ENCODE measurements around the gene NT5DC2.

NT5DC2 gene

GRCh38 chr3:52487788-52488691 is 45.6 kb downstream of the NT5DC2 start:
- DNase-seq, result no peak

GRCh38 chr3:52487050-52487787 is 46.4 kb downstream of the NT5DC2 start:
- no peak for DNase-seq

- no peak for DNase-seq
Observed at GRCh38 chr3:52484680-52485461, 48.8 kb downstream of the NT5DC2 start.

- no peak for DNase-seq
Observed at GRCh38 chr3:52483577-52484381, 49.9 kb downstream of the NT5DC2 start.

GRCh38 chr3:52483081-52483480 is 50.6 kb downstream of the NT5DC2 start:
- DNase-seq, result no peak

- no peak for DNase-seq
Observed at GRCh38 chr3:52481819-52482521, 51.7 kb downstream of the NT5DC2 start.

GRCh38 chr3:52480768-52481715 is 52.6 kb downstream of the NT5DC2 start:
- DNase-seq, result no peak

GRCh38 chr3:52479877-52480575 is 53.6 kb downstream of the NT5DC2 start:
- no peak for DNase-seq

GRCh38 chr3:52479037-52479876 is 54.4 kb downstream of the NT5DC2 start:
- no peak for DNase-seq

GRCh38 chr3:52477796-52478095 is 55.9 kb downstream of the NT5DC2 start:
- no peak for DNase-seq

GRCh38 chr3:52477076-52477795 is 56.4 kb downstream of the NT5DC2 start:
- DNase-seq, result no peak
